Neural progenitor cell (in vitro differentiated cells): ENCODE results near the gene ABCA3. TPM values are rescaled to one million over a fixed set of nuclear protein-coding genes. Genes with fewer than 3 reads are reported as not detected.

Experiments
- DNase-seq: peaks from one replicate; pipeline ENCODE4 v3.0.0-alpha.2; 2016; ENCODE audit warnings: low spot score
- H2AFZ ChIP-seq: fragments of 200-600 bp; sonication (generic); replicated peaks from 2 replicates; pipeline ENCODE4 v1.6.1; 2016; ENCODE audit warnings: antibody characterized with exemption
- H3F3A ChIP-seq: fragments of 200-600 bp; sonication (generic); 2 replicates; pipeline ENCODE4 v1.6.1; 2016; ENCODE audit warnings: antibody characterized with exemption, low read depth
- H3K27ac ChIP-seq: fragments of 200-600 bp; sonication (generic); 2 replicates; pipeline ENCODE4 v1.5.1; 2016; ENCODE audit warnings: mild to moderate bottlenecking
- H3K27me3 ChIP-seq: fragments of 200-600 bp; sonication (generic); 2 replicates; pipeline ENCODE4 v1.6.1; 2016; ENCODE audit warnings: mild to moderate bottlenecking, moderate library complexity
- H3K36me3 ChIP-seq: fragments of 200-600 bp; sonication (generic); 2 replicates; pipeline ENCODE4 v1.5.1; 2016
- H3K4me1 ChIP-seq: fragments of 200-600 bp; sonication (generic); 2 replicates; pipeline ENCODE4 v1.6.1; 2016; ENCODE audit warnings: mixed run types
- H3K4me2 ChIP-seq: fragments of 200-600 bp; sonication (generic); 2 replicates; pipeline ENCODE4 v1.6.1; 2016
- H3K4me3 ChIP-seq: fragments of 200-600 bp; sonication (generic); 2 replicates; pipeline ENCODE4 v1.5.1; 2016
- H3K79me2 ChIP-seq: fragments of 200-600 bp; sonication (generic); 2 replicates; pipeline ENCODE4 v1.6.1; 2016; ENCODE audit warnings: low read depth
- H3K9ac ChIP-seq: fragments of 200-600 bp; sonication (generic); 2 replicates; pipeline ENCODE4 v1.6.1; 2016
- H3K9me3 ChIP-seq: fragments of 200-600 bp; sonication (generic); 2 replicates; pipeline ENCODE4 v1.5.1; 2016; ENCODE audit warnings: low read depth
- H4K20me1 ChIP-seq: fragments of 200-600 bp; sonication (generic); 2 replicates; pipeline ENCODE4 v1.6.1; 2016; ENCODE audit warnings: low read depth
- H3K27ac Mint-ChIP-seq: 3 replicates; pipeline ENCODE4 v1.8.0; 2021; ENCODE audit warnings: mixed read lengths
- H3K27me3 Mint-ChIP-seq: 2 replicates; pipeline ENCODE4 v1.8.0; 2022; ENCODE audit warnings: low read depth, mild to moderate bottlenecking, inconsistent platforms, moderate library complexity, mixed read lengths; ENCODE audit not compliant: insufficient read depth
- H3K36me3 Mint-ChIP-seq: 3 replicates; pipeline ENCODE4 v1.8.0; 2021; ENCODE audit warnings: mixed read lengths
- H3K4me1 Mint-ChIP-seq: 3 replicates; pipeline ENCODE4 v1.8.0; 2021; ENCODE audit warnings: mixed read lengths
- H3K4me3 Mint-ChIP-seq: 3 replicates; pipeline ENCODE4 v1.8.0; 2021; ENCODE audit warnings: mild to moderate bottlenecking, moderate library complexity, mixed read lengths
- H3K9me3 Mint-ChIP-seq: 3 replicates; pipeline ENCODE4 v1.8.0; 2020; ENCODE audit warnings: mixed read lengths
- CTCF ChIP-seq: fragments of 200-600 bp; sonication (generic); IDR thresholded peaks from 2 replicates; pipeline ENCODE4 v1.5.1; 2017; ENCODE audit warnings: antibody characterized with exemption, mild to moderate bottlenecking
- EZH2 ChIP-seq: fragments of 200-600 bp; sonication (generic); IDR thresholded peaks from 2 replicates; pipeline ENCODE4 v1.6.1; 2017; ENCODE audit warnings: antibody characterized with exemption, mild to moderate bottlenecking, moderate library complexity
- EZH2phosphoT487 ChIP-seq: fragments of 200-600 bp; sonication (generic); IDR thresholded peaks from 2 replicates; pipeline ENCODE4 v1.6.1; 2017; ENCODE audit warnings: antibody characterized with exemption
- total RNA-seq: library from RNA; depleted of rRNA; stranded (reverse); fragments of >200 nt; gene quantifications from 2 replicates; pipeline ENCODE4 v1.2.3, GENCODE V29; 2015; ENCODE audit warnings: low replicate concordance

Gene ABCA3
- total RNA-seq, 1 donor from 2014 or later, result 9.7 TPM

GRCh38 chr16:2361129-2361528 lies 20.6 kb upstream of the ABCA3 start:
- no peak overlapping the region for H3K4me2 ChIP-seq
- Mint-ChIP-seq H3K36me3 (peaks cover 4% of the 10 kb centered on the region), H3K27me3 (peaks cover 6% of the 10 kb centered on the region), H3K27ac (no peak overlapping the region), H3K4me1 (peaks cover 12% of the 10 kb centered on the region), H3K9me3 (peaks cover 11% of the 10 kb centered on the region), H3K4me3 (no peak overlapping the region)
- H3K36me3 ChIP-seq, result no peaks in the 10 kb centered on the region
- H3K4me3 ChIP-seq, result no peak overlapping the region
- no peaks in the 10 kb centered on the region for H3K79me2 ChIP-seq
- no peak overlapping the region for H3K27ac ChIP-seq
- no peaks in the 10 kb centered on the region for H4K20me1 ChIP-seq
- H3F3A ChIP-seq, result no peaks in the 10 kb centered on the region
- no peak overlapping the region for H2AFZ ChIP-seq
- TF ChIP-seq CTCF, result no peak
- TF ChIP-seq EZH2, result no peak
- no peak for TF ChIP-seq EZH2phosphoT487
- peaks cover 45% of the 10 kb centered on the region for H3K27me3 ChIP-seq
- H3K9ac ChIP-seq, result no peak overlapping the region
- H3K4me1 ChIP-seq, result no peaks in the 10 kb centered on the region
- peaks cover 5% of the 10 kb centered on the region for H3K9me3 ChIP-seq
- no peak for DNase-seq

GRCh38 chr16:2359919-2360318 lies 19.4 kb upstream of the ABCA3 start:
- Histone ChIP-seq H3K4me3 (no peak overlapping the region), H4K20me1 (no peaks in the 10 kb centered on the region), H3K27ac (no peak overlapping the region), H3K36me3 (no peaks in the 10 kb centered on the region), H3K27me3 (peaks cover 36% of the 10 kb centered on the region), H3F3A (no peaks in the 10 kb centered on the region), H3K9ac (no peak overlapping the region), H2AFZ (no peak overlapping the region), H3K4me1 (no peaks in the 10 kb centered on the region), H3K9me3 (peaks cover 5% of the 10 kb centered on the region), H3K4me2 (no peak overlapping the region), H3K79me2 (no peaks in the 10 kb centered on the region)
- Mint-ChIP-seq H3K9me3 (peaks cover 11% of the 10 kb centered on the region), H3K27me3 (peaks cover 5% of the 10 kb centered on the region), H3K4me3 (no peak overlapping the region), H3K4me1 (peaks cover 5% of the 10 kb centered on the region), H3K27ac (no peak overlapping the region), H3K36me3 (peaks cover 4% of the 10 kb centered on the region)
- TF ChIP-seq EZH2, result no peak
- TF ChIP-seq CTCF, result no peak
- TF ChIP-seq EZH2phosphoT487, result no peak
- DNase-seq, result no peak

- H3K36me3 ChIP-seq, result no peaks in the 10 kb centered on the region
- peaks cover 5% of the 10 kb centered on the region for H3K27me3 Mint-ChIP-seq
- DNase-seq, result no peak
Measured at GRCh38 chr16:2358811-2359210, 18.3 kb upstream of the ABCA3 start.

More at GRCh38 chr16:2358811-2359210, 18.3 kb upstream of the ABCA3 start:
- Mint-ChIP-seq H3K27ac (no peak overlapping the region), H3K4me1 (no peaks in the 10 kb centered on the region), H3K9me3 (peaks cover 11% of the 10 kb centered on the region), H3K36me3 (peaks cover 4% of the 10 kb centered on the region), H3K4me3 (no peak overlapping the region)
- no peak overlapping the region for H2AFZ ChIP-seq
- no peaks in the 10 kb centered on the region for H3K79me2 ChIP-seq
- TF ChIP-seq CTCF (no peak), EZH2phosphoT487 (no peak), EZH2 (no peak)
- no peak overlapping the region for H3K9ac ChIP-seq
- no peaks in the 10 kb centered on the region for H3F3A ChIP-seq
- H3K27me3 ChIP-seq, result peaks cover 31% of the 10 kb centered on the region
- no peak overlapping the region for H3K27ac ChIP-seq
- H3K4me2 ChIP-seq, result no peak overlapping the region
- H3K9me3 ChIP-seq, result peaks cover 5% of the 10 kb centered on the region
- no peaks in the 10 kb centered on the region for H4K20me1 ChIP-seq
- H3K4me1 ChIP-seq, result no peaks in the 10 kb centered on the region
- H3K4me3 ChIP-seq, result no peak overlapping the region
